Endometrial microvascular endothelial cells (primary cell): ENCODE measurements around the gene B4GALNT3. TPM values are rescaled to one million over a fixed set of nuclear protein-coding genes. Genes with fewer than 3 reads are reported as not detected.

Experiments used
- in situ Hi-C: cut with HindIII; loops from 2 replicates; pipeline ENCODE4 v1.10.0; 2017; ENCODE audit warnings: low sequenced_read_pairs, low pct_unique_long_range_greater_than_20kb; ENCODE audit errors: inconsistent ontology term
- total RNA-seq: library from RNA; depleted of rRNA; stranded (reverse); fragments of >200 nt; gene quantifications from one replicate; pipeline ENCODE4 v1.2.3, GENCODE V29; 2015; ENCODE audit errors: inconsistent ontology term

Gene B4GALNT3
- total RNA-seq, 1 donor from 2014 or later = 0.19 TPM

- in situ Hi-C loops = no loop called here
Measured at GRCh38 chr12:547883-548470, 88.2 kb downstream of the B4GALNT3 start.

- in situ Hi-C loops = no loop called here
Measured at GRCh38 chr12:549476-550082, 89.8 kb downstream of the B4GALNT3 start.

- in situ Hi-C loops = no loop called here
Measured at GRCh38 chr12:550473-551260, 90.9 kb downstream of the B4GALNT3 start.

- in situ Hi-C loops = no loop called here
Measured at GRCh38 chr12:552466-552865, 92.7 kb downstream of the B4GALNT3 start.

GRCh38 chr12:553216-554000, 93.7 kb downstream of the B4GALNT3 start:
- in situ Hi-C loops = no loop called here

- in situ Hi-C loops = no loop called here
Measured at GRCh38 chr12:554001-554285, 94.2 kb downstream of the B4GALNT3 start.

GRCh38 chr12:556498-556897, 96.8 kb downstream of the B4GALNT3 start:
- in situ Hi-C loops = no loop called here

- in situ Hi-C loops = no loop called here
Measured at GRCh38 chr12:558580-558979, 98.8 kb downstream of the B4GALNT3 start.

GRCh38 chr12:559208-559905, 99.6 kb downstream of the B4GALNT3 start:
- in situ Hi-C loops = no loop called here

GRCh38 chr12:559906-560455, 100.2 kb downstream of the B4GALNT3 start:
- in situ Hi-C loops = loop anchor here (10.0 kb wide), 1 partner anchor 255 kb away; no protein-coding TSS in a partner anchor

- in situ Hi-C loops = loop anchor here (10.0 kb wide), 1 partner anchor 254 kb away; no protein-coding TSS in a partner anchor
Measured at GRCh38 chr12:560691-561390, 101.1 kb downstream of the B4GALNT3 start.

GRCh38 chr12:561391-561705, 101.6 kb downstream of the B4GALNT3 start:
- in situ Hi-C loops = loop anchor here (10.0 kb wide), 1 partner anchor 253 kb away; no protein-coding TSS in a partner anchor

- in situ Hi-C loops = loop anchor here (10.0 kb wide), 1 partner anchor 253 kb away; no protein-coding TSS in a partner anchor
Measured at GRCh38 chr12:561908-562593, 102.3 kb downstream of the B4GALNT3 start.

- in situ Hi-C loops = loop anchor here (10.0 kb wide), 1 partner anchor 252 kb away; no protein-coding TSS in a partner anchor
Measured at GRCh38 chr12:562634-563033, 102.9 kb downstream of the B4GALNT3 start.

- in situ Hi-C loops = loop anchor here (10.0 kb wide), 1 partner anchor 251 kb away; no protein-coding TSS in a partner anchor
Measured at GRCh38 chr12:563250-563781, 103.6 kb downstream of the B4GALNT3 start.

GRCh38 chr12:563787-564298, 104.1 kb downstream of the B4GALNT3 start:
- in situ Hi-C loops = loop anchor here (10.0 kb wide), 1 partner anchor 251 kb away; no protein-coding TSS in a partner anchor

GRCh38 chr12:565161-565560, 105.4 kb downstream of the B4GALNT3 start:
- in situ Hi-C loops = loop anchor here (10.0 kb wide), 1 partner anchor 250 kb away; no protein-coding TSS in a partner anchor
